ENCODE measurements around the gene MPV17L.
"Not testable (repeated sequence)": the region's sequence is repeated elsewhere in the genome, so short reads cannot be mapped to it uniquely, and the experiment has no call there.

MPV17L gene

GRCh38 chr16:15452246-15452855, 56.8 kb downstream of the MPV17L start:
- Mint-ChIP-seq H3K9me3 (no peaks in the 10 kb centered on the region), H3K4me1 (ENCODE audit: low read depth) (no peaks in the 10 kb centered on the region), H3K4me3 (no peak overlapping the region), H3K36me3 (ENCODE audit: low read depth) (no peaks in the 10 kb centered on the region), H3K27me3 (peaks cover 5% of the 10 kb centered on the region), H3K27ac (no peak overlapping the region)
- no peak for DNase-seq

DNA sequence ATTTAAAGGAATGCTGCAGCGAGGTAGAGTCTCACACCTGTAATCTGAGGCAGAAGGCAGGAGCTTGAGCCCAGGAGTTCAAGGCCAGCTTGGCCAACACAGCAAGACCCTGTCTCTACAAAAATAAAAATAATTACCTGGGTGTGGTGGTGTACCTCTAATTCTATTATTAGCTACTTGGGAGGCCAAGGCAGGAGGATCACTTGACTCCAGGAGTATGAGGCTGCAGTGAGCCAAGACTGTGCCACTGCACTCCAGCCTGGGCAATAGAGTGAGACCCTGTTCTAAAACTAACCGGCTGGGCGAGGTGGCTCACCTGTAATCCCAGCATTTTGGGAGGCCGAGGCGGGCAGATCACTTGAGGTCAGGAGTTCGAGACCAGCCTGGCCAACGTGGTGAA, 57.7 kb downstream of the MPV17L start:
- not testable (repeated sequence) for H3K27me3 Mint-ChIP-seq; H3K4me3 Mint-ChIP-seq; H3K4me1 Mint-ChIP-seq (ENCODE audit: low read depth); DNase-seq; H3K36me3 Mint-ChIP-seq (ENCODE audit: low read depth); H3K9me3 Mint-ChIP-seq; H3K27ac Mint-ChIP-seq

DNA sequence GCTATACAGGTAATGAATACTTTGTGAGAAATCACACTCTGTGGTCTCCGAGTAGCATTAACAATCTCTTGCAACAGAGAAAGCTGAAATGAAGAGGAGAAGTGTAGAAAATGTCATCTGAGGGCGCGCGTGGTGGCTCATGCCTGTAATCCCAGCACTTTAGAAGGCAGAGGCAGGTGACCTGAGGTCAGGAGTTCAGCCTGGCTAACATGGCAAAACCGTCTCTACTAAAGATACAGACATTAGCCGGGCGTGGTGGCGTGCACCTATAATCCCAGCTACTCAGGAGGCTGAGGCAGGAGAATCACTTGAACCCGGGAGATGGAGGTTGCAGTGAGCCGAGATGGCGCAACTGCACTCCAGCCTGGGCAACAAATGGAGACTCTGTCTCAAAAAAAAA, 59.4 kb downstream of the MPV17L start:
- H3K27ac Mint-ChIP-seq; H3K4me1 Mint-ChIP-seq (ENCODE audit: low read depth); H3K4me3 Mint-ChIP-seq; H3K27me3 Mint-ChIP-seq; DNase-seq; H3K36me3 Mint-ChIP-seq (ENCODE audit: low read depth); H3K9me3 Mint-ChIP-seq: not testable (repeated sequence)

- Mint-ChIP-seq H3K9me3 (no peaks in the 10 kb centered on the region), H3K36me3 (ENCODE audit: low read depth) (no peaks in the 10 kb centered on the region), H3K4me3 (no peak overlapping the region), H3K4me1 (ENCODE audit: low read depth) (no peaks in the 10 kb centered on the region), H3K27ac (no peak overlapping the region), H3K27me3 (peaks cover 5% of the 10 kb centered on the region)
- no peak for DNase-seq
Measured at GRCh38 chr16:15457400-15457799, 61.8 kb downstream of the MPV17L start.

DNA sequence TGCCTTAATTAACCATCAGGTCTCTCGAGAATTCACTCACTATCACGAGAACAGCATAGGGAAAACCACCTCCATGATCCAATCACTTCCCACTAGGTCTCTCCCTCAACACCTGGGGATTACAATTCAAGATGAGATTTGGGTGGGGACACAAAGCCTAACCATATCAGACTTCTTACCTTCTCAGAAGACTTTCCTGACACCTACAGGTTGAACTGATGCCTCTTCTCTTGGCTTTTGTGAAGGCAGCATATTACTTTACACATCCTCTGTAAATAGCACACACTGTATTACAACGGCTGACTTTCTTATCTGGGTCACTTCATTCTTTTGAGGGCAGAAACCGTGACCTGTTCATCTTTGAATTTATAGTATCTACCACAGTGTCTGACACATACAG, 62.4 kb downstream of the MPV17L start:
- Mint-ChIP-seq H3K4me3 (no peak overlapping the region), H3K36me3 (ENCODE audit: low read depth) (no peaks in the 10 kb centered on the region), H3K27ac (no peak overlapping the region), H3K9me3 (no peaks in the 10 kb centered on the region), H3K4me1 (ENCODE audit: low read depth) (no peaks in the 10 kb centered on the region), H3K27me3 (peaks cover 5% of the 10 kb centered on the region)
- DNase-seq: no peak

GRCh38 chr16:15459791-15460190, 64.2 kb downstream of the MPV17L start:
- Mint-ChIP-seq H3K27ac (no peak overlapping the region), H3K4me3 (no peak overlapping the region), H3K36me3 (ENCODE audit: low read depth) (no peaks in the 10 kb centered on the region), H3K27me3 (no peaks in the 10 kb centered on the region), H3K9me3 (no peaks in the 10 kb centered on the region), H3K4me1 (ENCODE audit: low read depth) (no peaks in the 10 kb centered on the region)
- no peak for DNase-seq

- DNase-seq: no peak
- H3K36me3 Mint-ChIP-seq (ENCODE audit: low read depth): no peaks in the 10 kb centered on the region
- no peak overlapping the region for H3K4me3 Mint-ChIP-seq
- no peaks in the 10 kb centered on the region for H3K4me1 Mint-ChIP-seq (ENCODE audit: low read depth)
- H3K27me3 Mint-ChIP-seq: no peaks in the 10 kb centered on the region
- no peak overlapping the region for H3K27ac Mint-ChIP-seq
- no peaks in the 10 kb centered on the region for H3K9me3 Mint-ChIP-seq
Measured at GRCh38 chr16:15460601-15461000, 65.0 kb downstream of the MPV17L start.

- DNase-seq: no peak
- no peak overlapping the region for H3K27ac Mint-ChIP-seq
- no peaks in the 10 kb centered on the region for H3K4me1 Mint-ChIP-seq (ENCODE audit: low read depth)
- no peak overlapping the region for H3K4me3 Mint-ChIP-seq
- H3K36me3 Mint-ChIP-seq (ENCODE audit: low read depth): no peaks in the 10 kb centered on the region
- no peaks in the 10 kb centered on the region for H3K9me3 Mint-ChIP-seq
- no peaks in the 10 kb centered on the region for H3K27me3 Mint-ChIP-seq
Measured at GRCh38 chr16:15461376-15461775, 65.8 kb downstream of the MPV17L start.

All from activated T-cell treated with anti-CD3 and anti-CD28 coated beads, Interleukin-2, amount 50 U/mL, for 24 hours (primary cell).